Measurements from ENCODE around the gene PSMB7.

PSMB7 gene

DNA sequence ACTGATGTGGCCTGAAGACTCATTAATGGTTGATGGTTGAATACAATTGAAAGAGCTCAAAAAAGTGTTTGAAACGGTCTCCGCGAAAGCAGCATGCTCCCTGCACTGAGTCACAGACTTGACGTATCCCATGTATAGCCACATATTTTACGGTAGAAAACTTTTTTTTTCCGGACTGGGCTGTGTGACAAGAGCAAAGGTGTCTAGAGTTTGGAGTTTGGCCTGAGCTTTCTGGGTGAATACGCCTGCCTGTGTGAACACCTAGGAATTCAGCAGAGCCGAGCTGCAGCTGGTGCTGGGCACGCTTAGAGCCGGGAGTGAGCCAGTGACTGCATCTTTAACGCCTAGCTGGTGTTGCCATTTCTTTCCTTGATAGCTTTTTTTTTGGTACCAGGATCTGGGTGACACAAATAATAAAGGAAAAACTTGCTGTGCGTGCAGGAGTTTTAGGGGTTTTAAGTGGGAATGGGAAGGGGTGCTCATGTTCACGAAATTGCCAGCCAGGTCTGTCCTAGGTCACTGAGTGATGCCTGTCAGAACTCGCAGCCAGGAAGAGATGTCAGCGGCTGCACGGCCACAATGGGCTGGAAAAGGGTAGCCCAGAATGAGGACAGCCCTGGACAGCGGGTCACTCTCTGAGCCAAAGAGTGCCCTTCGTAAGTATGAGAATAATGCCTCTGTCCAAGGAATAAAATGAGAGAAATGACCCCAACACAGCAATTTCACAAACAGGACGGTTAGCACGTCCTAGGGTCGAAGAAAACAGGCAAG lies 51.7 kb downstream of the PSMB7 start:
- no peak for TF ChIP-seq CTCF (IDR thresholded peaks at IDR 0.05)

GRCh38 chr9:124361128-124361527 lies 54.1 kb downstream of the PSMB7 start:
- no peak for TF ChIP-seq CTCF (IDR thresholded peaks at IDR 0.05)

- no peak for TF ChIP-seq CTCF (IDR thresholded peaks at IDR 0.05)
These were observed 55.2 kb downstream of the PSMB7 start for GRCh38 chr9:124359855-124360678.

DNA sequence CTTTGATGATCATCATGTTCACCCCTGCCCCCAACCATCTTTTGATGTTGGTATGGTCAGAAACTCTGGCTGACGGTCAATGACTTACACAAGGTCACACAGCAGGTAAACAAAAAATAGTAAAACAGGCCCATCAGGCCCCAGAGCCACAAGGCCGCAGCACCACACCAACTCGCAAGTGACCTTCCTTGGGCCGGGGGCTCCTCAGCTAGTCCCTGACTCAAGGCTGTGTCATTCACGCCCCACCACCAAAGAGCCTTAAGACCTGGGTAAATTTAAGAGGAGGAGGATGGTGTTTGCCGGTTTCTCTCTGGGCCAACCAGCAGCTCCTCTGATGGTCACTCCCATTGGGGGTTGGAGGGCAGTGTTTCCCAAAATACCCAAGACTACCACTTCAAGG lies 55.8 kb downstream of the PSMB7 start:
- TF ChIP-seq CTCF (IDR thresholded peaks at IDR 0.05) = no peak

GRCh38 chr9:124358631-124359030 lies 56.6 kb downstream of the PSMB7 start:
- no peak for TF ChIP-seq CTCF (IDR thresholded peaks at IDR 0.05)

GRCh38 chr9:124357721-124358361 lies 57.4 kb downstream of the PSMB7 start:
- TF ChIP-seq CTCF (IDR thresholded peaks at IDR 0.05) = peak; percentile 16; the same call in 1 of the 2 replicates

DNA sequence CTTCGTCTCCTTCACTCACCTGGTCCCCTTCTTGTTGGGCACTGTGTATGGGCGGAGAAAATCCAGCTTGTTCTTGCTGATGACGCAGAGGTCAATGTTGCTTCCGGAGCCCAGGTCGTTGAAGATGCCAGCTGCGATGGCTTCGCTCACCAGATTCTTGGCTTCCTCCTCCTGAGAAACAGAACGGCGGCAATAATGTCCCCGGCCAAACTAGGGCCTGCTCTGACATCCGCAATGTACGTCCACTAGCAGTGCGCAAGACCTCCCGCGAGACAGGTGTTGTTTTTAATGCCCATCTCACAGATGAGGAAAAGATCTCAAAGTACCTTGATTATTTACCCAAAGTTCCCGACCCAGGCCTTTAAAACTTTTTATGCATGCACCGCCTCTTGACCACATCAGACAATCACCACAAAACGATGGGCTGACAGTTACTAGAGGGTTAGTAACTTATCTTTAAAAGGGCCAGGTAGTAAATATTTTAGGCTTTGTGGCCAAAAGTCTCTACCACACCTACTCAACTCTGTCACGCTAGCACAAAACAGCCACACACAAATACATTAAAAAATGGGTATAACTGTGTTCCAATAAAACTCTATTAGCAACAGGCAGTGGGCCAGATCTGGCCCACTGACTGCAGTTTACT lies 58.4 kb downstream of the PSMB7 start:
- no peak for TF ChIP-seq CTCF (IDR thresholded peaks at IDR 0.05)

Data from LNCAP (cell line).